T-helper 17 cell (primary cell): ENCODE measurements around the gene RPS6KA2. TPM values are rescaled to one million over a fixed set of nuclear protein-coding genes. Genes with fewer than 3 reads are reported as not detected.
"Not testable (repeated sequence)": the region's sequence is repeated elsewhere in the genome, so short reads cannot be mapped to it uniquely, and the experiment has no call there.

ENCODE experiments used
- ATAC-seq: fragments of 150-1000 bp; cut with Tn5 transposase; 2 replicates; pipeline ENCODE4 v1.10.0; 2021; ENCODE audit warnings: mild to moderate bottlenecking, moderate library complexity
- DNase-seq, 3 donors: peaks; one replicate each; pipeline versions ENCODE4 v3.0.0 to v3.0.0-alpha.2; 2020 to 2021
- H3K9me3 ChIP-seq: one replicate; pipeline ENCODE4 v1.7.0; 2013; ENCODE audit warnings: low read length, mild to moderate bottlenecking; ENCODE audit not compliant: control insufficient read depth, poor library complexity, severe bottlenecking
- H3K27ac Mint-ChIP-seq: one replicate; pipeline ENCODE4 v1.8.0; 2022; ENCODE audit warnings: mild to moderate bottlenecking, moderate library complexity, mixed read lengths
- H3K27me3 Mint-ChIP-seq: one replicate; pipeline ENCODE4 v1.8.0; 2022; ENCODE audit warnings: mixed read lengths
- H3K36me3 Mint-ChIP-seq: one replicate; pipeline ENCODE4 v1.8.0; 2022; ENCODE audit warnings: low read depth, mixed read lengths
- H3K4me1 Mint-ChIP-seq: one replicate; pipeline ENCODE4 v1.8.0; 2022; ENCODE audit warnings: mild to moderate bottlenecking, mixed read lengths
- H3K4me3 Mint-ChIP-seq: one replicate; pipeline ENCODE4 v1.8.0; 2022; ENCODE audit warnings: mild to moderate bottlenecking, moderate library complexity, mixed read lengths
- total RNA-seq, 4 donors: library from RNA in 2 of 4; stranded (reverse) in 2 of 4; gene quantifications; one replicate each; pipeline ENCODE4 v1.2.3 and lab custom pipeline; 2022 to 2026

Gene RPS6KA2
- total RNA-seq, 2 donors from 2014 or later = 3.3 to 5.9 TPM

DNA sequence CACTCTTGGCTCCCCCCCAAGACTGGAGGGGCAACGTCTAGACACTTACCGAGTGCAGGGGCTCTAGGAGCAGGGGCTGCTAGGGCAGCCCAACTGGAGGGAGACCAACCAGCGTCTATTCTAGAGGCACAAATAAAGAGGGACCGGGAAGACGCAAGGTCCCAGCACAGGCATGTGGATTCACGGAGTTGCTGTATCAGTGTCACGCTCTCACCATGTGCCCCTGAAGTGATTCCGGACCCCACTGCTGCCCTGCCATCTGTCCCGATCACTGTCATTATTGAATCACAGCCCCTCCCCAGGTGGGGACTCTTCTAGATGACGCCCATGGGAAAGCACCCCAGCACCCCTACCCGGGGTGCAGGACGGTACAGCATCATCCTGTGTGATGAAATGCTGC, 94.7 kb downstream of the RPS6KA2 start:
- no peak overlapping the region for H3K4me3 Mint-ChIP-seq
- H3K4me1 Mint-ChIP-seq = peaks cover 3% of the 10 kb centered on the region
- ATAC-seq (no peak), DNase-seq (no peak)
- no peaks in the 10 kb centered on the region for H3K9me3 ChIP-seq
- H3K27me3 Mint-ChIP-seq = no peaks in the 10 kb centered on the region
- no peaks in the 10 kb centered on the region for H3K36me3 Mint-ChIP-seq
- H3K27ac Mint-ChIP-seq = no peak overlapping the region

DNA sequence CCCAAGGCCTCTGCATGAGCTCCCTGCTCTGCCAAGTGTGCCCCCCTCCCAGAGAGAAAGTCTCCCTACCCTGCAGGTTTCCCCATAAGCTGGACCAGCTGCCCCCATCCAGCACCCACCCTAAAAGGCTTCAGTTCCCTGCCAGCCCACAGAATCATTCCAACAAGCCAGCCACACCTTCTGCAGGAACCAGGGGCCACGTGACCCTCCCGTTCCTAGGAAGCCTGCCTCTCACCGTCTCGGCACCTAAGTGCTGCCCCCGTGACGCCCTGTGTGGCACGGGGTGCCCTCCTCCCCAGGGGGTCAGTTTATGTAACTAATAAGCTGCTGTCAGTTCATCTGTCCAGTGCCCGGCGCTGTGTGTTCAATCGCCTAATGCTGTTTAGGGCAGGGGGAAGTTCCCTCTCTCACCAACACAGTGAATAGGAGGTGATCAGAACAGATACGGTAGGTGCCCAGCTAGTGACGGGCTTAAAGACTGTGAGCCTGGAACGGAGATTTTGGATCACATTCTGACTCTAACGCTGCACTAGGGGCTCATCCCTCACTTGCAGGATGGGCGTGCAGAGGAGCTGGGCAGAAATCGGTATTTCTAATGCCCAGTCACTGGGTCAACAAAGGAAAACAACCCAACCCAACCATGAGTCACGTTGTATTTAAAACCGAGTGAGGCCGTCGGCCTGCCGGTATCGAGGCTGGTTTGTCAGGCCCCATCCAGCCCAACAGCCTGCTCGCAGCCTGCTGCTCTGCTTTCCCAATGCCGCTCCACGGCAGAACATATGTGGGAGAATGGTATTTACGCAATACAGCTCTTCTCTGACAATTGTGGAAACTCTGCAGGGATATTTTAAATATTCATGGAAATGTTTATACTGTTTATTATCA, 96.6 kb downstream of the RPS6KA2 start:
- DNase-seq = no peak
- Mint-ChIP-seq H3K36me3 (no peaks in the 10 kb centered on the region), H3K27me3 (no peaks in the 10 kb centered on the region), H3K27ac (no peak overlapping the region), H3K4me3 (no peak overlapping the region), H3K4me1 (peaks cover 3% of the 10 kb centered on the region)
- ATAC-seq = no peak
- H3K9me3 ChIP-seq = no peaks in the 10 kb centered on the region

DNA sequence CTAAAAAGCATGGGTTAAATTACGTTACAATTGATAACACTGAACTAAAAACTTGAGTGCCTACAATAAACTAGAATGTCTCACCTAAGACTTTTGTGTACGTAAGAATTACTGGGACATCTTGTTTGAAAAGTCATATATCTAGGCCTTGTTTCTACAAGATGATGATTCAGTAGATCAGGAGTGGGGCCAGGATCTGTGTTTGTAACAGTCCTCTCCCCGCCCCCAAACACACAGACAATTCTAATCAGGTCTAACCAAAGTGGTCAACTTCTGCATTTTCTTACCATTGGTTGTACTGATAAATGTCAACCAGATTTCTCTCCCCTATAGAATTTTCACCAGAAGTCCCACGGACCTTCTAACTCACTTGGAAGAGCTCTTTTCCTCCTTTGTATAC, 97.5 kb downstream of the RPS6KA2 start:
- Mint-ChIP-seq H3K36me3 (no peaks in the 10 kb centered on the region), H3K4me3 (no peak overlapping the region), H3K27me3 (no peaks in the 10 kb centered on the region), H3K4me1 (peaks cover 3% of the 10 kb centered on the region), H3K27ac (no peak overlapping the region)
- ATAC-seq (no peak), DNase-seq (no peak)
- H3K9me3 ChIP-seq = no peaks in the 10 kb centered on the region

DNA sequence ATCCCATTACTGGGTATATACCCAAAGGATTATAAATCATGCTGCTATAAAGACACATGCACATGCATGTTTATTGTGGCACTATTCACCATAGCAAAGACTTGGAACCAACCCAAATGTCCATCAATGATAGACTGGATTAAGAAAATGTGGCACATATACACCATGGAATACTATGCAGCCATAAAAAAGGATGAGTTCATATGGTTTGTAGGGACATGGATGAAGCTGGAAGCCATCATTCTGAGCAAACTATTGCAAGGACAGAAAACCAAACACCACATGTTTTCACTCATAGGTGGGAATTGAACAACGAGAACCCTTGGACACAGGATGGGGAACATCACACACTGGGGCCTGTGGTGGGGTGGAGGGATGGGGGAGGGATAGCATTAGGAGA, 98.0 kb downstream of the RPS6KA2 start:
- H3K9me3 ChIP-seq, H3K4me3 Mint-ChIP-seq, H3K27me3 Mint-ChIP-seq: not testable (repeated sequence)

DNA sequence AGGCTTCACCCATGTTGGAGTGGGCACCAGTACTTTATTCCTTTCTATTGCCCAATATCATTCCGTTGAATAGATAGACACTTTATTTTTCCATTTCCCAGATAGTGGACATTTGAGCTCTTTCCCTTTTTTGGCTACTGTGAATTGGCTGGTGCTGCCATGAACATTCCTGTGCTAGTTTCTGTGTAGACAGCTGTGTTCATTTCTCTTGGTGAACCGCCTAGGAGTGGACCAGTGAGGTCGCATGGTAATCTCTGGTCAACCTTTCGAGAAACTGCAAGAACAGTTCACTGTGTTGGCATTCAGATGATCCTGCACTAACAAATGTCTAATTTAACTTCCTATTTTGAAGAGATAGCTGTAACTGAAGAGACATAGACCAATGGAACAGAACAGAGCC, 99.2 kb downstream of the RPS6KA2 start:
- H3K9me3 ChIP-seq = no peaks in the 10 kb centered on the region
- peaks cover 3% of the 10 kb centered on the region for H3K4me1 Mint-ChIP-seq
- ATAC-seq (no peak), DNase-seq (no peak)
- H3K4me3 Mint-ChIP-seq = no peak overlapping the region
- H3K27ac Mint-ChIP-seq = no peak overlapping the region
- H3K36me3 Mint-ChIP-seq = no peaks in the 10 kb centered on the region
- no peaks in the 10 kb centered on the region for H3K27me3 Mint-ChIP-seq

More for the DNA sequence above, 98.0 kb downstream of the RPS6KA2 start:
- not testable (repeated sequence) for H3K4me1 Mint-ChIP-seq, H3K36me3 Mint-ChIP-seq, ATAC-seq, H3K27ac Mint-ChIP-seq, DNase-seq

DNA sequence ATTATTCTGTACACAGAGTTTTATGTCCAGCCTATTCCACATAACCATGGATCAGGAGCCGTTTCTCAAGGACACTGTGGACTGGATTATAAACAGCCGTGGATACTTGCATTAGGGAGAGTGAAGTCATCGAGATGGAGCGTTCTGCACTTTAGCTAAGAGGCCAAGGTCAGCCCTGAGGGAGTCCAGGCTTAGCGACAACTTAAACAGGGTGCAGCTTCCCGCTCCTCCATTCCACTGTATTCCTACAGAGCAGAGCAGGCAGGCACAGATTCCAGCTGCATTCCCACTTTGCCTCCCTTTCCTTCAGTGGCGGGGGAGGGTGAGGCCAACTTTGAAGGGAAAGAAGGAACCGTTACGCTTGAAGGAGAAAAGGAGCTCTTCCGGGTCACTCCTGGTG, 100.1 kb downstream of the RPS6KA2 start:
- DNase-seq (no peak), ATAC-seq (no peak)
- H3K9me3 ChIP-seq = no peaks in the 10 kb centered on the region
- Mint-ChIP-seq H3K4me3 (no peak overlapping the region), H3K27me3 (no peaks in the 10 kb centered on the region), H3K36me3 (no peaks in the 10 kb centered on the region), H3K27ac (no peak overlapping the region), H3K4me1 (peaks cover 3% of the 10 kb centered on the region)

DNA sequence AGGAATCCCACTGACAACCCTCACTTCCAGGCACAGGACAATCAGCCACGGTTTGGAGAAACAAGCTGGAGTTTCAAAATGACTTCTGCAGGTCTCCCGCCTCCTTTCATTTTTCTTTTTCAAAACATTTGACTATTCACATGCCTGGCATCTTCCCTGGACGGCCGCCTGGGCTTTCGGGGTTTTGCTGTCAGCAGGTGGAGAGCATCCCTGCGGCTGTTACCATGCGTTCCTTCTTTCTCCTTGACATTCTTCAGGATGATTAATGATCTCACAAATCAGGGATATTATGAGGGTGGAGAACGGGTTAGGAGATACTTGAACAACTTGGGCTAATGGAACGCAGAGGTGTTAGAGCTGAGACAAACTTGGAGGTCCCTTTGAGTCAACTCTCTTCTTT, 101.5 kb downstream of the RPS6KA2 start:
- H3K27ac Mint-ChIP-seq = no peak overlapping the region
- peaks cover 2% of the 10 kb centered on the region for H3K36me3 Mint-ChIP-seq
- H3K4me1 Mint-ChIP-seq = peaks cover 3% of the 10 kb centered on the region
- H3K4me3 Mint-ChIP-seq = no peak overlapping the region
- no peaks in the 10 kb centered on the region for H3K27me3 Mint-ChIP-seq
- DNase-seq (no peak), ATAC-seq (no peak)
- H3K9me3 ChIP-seq = no peaks in the 10 kb centered on the region

DNA sequence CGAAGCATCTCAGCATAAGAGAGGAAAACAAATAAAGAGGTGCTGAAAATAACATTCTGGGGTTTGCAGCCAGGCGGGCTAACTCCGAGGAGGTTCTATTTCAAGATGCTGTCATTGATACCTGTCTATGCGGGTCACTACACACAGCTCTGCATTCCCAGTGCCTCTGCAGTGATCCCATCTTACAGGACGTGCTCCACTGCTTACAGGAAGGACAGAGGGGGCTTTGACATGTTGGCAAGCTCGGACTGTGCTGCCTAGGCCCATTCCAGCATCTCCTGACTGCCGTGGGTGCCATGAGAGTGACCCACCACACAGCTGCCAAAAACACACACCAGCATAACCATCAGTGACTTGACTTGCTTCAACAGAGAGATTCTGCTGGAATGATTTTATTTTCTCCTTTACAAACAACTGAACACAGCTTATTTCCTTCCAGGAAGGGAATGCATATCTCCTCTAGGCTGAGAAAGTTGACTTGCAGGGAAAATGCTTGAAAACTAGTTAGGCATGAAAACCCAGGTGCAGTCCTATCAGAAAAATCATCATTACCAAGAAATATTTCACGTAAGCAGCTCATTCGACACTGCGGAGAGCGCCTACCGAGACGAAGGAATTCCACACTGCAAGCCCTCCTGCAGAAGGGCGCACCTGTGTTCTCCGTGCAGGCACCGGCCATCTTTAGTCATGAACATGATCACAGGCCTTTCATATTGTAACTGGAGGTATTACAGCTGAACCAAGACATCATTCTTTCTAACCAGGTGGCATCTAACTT, 103.1 kb downstream of the RPS6KA2 start:
- no peaks in the 10 kb centered on the region for H3K27me3 Mint-ChIP-seq
- H3K4me1 Mint-ChIP-seq = no peaks in the 10 kb centered on the region
- no peak overlapping the region for H3K4me3 Mint-ChIP-seq
- peaks cover 2% of the 10 kb centered on the region for H3K36me3 Mint-ChIP-seq
- ATAC-seq = no peak
- no peaks in the 10 kb centered on the region for H3K9me3 ChIP-seq
- no peak overlapping the region for H3K27ac Mint-ChIP-seq
- DNase-seq = no peak

DNA sequence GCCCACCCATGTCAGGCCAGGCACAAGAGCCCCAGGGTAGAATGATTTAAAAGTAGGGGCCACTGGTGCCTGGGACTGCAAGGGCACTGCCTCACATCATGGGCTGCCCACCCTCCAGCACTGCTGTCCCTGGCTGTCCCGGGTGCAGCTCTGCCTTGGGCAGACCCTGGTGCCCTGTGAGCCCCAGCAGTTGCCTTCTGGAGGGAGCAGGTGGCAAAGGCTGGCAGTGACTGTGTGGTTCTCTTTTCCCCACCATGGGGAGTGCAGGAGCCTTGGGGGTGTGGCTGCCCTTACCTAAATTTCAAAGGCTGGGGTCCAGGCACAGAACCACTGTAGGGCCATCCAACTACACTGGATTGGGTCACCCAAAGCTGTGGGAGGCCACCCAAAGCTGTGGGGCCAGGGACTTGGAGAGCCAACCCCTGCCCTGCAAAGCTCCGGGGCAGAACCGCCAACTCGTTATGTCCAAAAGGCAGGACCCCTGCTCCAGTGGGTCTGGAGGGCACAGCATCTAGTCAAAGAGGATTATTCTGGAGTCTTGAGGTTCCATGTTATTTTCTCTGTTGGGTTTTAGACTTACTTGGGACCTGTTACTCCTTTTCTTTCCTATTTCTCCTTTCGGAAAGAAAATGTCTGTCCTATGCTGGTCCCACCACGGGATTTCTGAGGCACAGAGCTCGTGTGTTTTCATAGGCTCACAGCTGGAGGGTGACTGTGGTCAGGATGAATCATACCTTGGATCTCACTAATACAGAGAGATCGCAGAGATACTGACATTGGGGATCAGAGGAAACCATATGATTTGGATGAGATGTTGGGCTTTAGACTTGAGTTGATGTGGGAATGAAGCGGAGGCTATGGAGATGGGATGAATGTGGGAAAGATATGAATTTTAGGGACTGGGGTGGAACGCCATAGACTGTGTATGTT, 105.9 kb downstream of the RPS6KA2 start:
- no peak for DNase-seq
- Mint-ChIP-seq H3K36me3 (peaks cover 2% of the 10 kb centered on the region), H3K27me3 (no peaks in the 10 kb centered on the region), H3K4me1 (no peaks in the 10 kb centered on the region), H3K4me3 (no peak overlapping the region), H3K27ac (no peak overlapping the region)
- H3K9me3 ChIP-seq = no peaks in the 10 kb centered on the region
- no peak for ATAC-seq

DNA sequence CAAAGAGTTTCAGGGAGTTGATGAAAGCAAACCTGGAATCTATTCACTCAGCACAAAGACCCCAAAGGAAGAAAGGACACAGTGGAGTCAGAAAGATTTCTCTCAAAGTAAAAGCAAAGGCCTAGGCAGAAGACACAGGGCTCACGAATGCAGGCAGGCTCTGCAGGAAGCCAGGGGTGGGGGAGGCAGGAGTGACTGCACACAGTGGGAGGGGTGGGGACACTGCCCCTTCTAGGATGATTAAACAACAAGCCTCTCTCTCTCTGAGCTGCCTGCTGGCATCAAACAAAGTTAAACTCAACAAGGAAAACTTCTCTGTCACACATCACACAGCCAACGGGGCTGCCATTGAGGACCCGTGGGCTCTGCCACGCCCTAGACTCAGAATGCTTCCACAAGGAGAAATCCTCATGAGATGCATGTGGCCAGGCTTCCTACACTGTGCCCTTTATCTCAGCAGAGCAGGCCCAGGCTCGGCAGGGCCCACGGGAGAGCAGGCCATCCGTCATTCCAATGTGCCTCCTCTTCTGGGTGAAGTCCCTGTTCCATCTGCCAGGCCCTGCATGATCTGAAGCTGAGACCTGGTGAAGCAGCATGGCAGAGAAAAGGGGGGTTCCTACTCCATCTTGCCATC, 110.7 kb downstream of the RPS6KA2 start:
- no peak overlapping the region for H3K4me3 Mint-ChIP-seq

DNA sequence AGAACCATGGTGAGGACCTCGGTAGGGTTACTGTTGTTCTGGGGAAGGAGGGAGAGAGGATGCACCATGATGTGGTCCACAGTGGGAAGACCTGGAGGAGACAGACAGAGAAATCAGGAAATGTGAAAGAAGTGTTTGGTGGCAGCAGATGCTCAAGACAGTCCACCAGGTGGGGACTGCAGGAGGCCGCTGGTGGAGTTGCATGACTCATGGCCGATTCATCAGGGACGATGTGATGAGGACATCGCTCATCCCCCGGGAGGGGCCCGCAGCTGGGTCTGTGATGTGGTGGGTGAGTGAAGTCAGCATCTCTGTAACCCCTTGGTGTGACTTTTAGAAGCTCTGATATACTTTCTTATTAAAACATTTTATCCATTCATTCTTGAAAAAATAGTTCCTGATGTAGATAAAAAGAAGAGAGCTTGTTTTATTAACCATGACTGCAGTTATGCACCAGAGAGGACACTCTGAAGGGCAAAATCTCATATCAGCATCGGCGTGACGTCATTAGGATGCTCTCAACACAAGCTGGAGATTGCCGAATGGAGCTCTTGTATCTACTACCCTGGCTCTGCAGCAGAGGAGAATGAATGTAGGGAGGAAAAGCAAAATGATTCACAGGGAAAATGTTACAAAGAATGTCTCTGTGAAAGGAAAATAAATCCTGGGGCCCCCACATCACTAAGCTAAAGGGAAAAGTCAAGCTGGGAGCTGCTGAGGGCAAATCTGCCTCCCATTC, 111.8 kb downstream of the RPS6KA2 start:
- peaks cover 10% of the 10 kb centered on the region for H3K36me3 Mint-ChIP-seq
- H3K4me1 Mint-ChIP-seq = peaks cover 20% of the 10 kb centered on the region
- H3K4me3 Mint-ChIP-seq = no peak overlapping the region
- DNase-seq = no peak
- H3K27me3 Mint-ChIP-seq = no peaks in the 10 kb centered on the region
- no peak overlapping the region for H3K27ac Mint-ChIP-seq
- ATAC-seq = no peak
- H3K9me3 ChIP-seq = no peaks in the 10 kb centered on the region

More for the DNA sequence above, 110.7 kb downstream of the RPS6KA2 start:
- Mint-ChIP-seq H3K27ac (no peak overlapping the region), H3K27me3 (no peaks in the 10 kb centered on the region), H3K36me3 (peaks cover 10% of the 10 kb centered on the region), H3K4me1 (peaks cover 20% of the 10 kb centered on the region)
- H3K9me3 ChIP-seq = no peaks in the 10 kb centered on the region
- no peak for ATAC-seq
- DNase-seq = no peak

DNA sequence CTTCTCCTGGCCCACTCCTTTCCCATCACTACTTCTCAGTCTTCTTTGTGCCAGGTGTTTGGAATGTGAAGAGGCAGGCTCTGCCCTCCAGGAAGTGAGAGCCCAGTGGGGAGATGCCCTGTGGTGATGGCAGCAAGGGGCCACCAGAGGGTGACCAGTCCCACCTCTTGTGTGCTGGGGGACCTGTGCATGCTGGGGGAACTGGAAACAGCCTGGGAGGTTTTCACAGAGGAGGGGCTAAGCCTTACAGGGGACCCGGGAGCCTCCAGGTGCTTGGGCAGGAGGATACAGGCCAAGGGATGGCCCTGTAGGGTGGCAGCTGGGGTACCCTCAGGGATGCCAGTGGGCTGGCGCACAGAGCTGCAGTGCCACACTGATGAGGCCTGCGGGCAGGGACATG, 112.9 kb downstream of the RPS6KA2 start:
- H3K27ac Mint-ChIP-seq = no peak overlapping the region
- H3K9me3 ChIP-seq = no peaks in the 10 kb centered on the region
- H3K36me3 Mint-ChIP-seq = peaks cover 10% of the 10 kb centered on the region
- H3K27me3 Mint-ChIP-seq = no peaks in the 10 kb centered on the region
- DNase-seq (no peak), ATAC-seq (no peak)
- H3K4me1 Mint-ChIP-seq = peaks cover 20% of the 10 kb centered on the region
- no peak overlapping the region for H3K4me3 Mint-ChIP-seq
